WTC11 (cell line): ENCODE data around the gene SERGEF.

ENCODE experiments used
- CTCF ChIP-seq: fragments of 200-600 bp; IDR thresholded peaks from 2 replicates; pipeline ENCODE4 v1.8.0; 2022; ENCODE audit warnings: antibody characterized with exemption
- FOXJ3 ChIP-seq: sonication (generic); formaldehyde crosslinking; IDR thresholded peaks from 2 replicates; pipeline ENCODE4 v1.9.0; 2021; ENCODE audit warnings: missing genetic modification reagents, mild to moderate bottlenecking, borderline replicate concordance
- HMGA2 ChIP-seq: fragments of 250-450 bp; sonication (Bioruptor Pico); IDR thresholded peaks from 2 replicates; pipeline ENCODE4 v1.4.0; 2021; ENCODE audit warnings: mild to moderate bottlenecking, moderate library complexity
- MAX ChIP-seq: sonication (generic); formaldehyde crosslinking; IDR thresholded peaks from 2 replicates; pipeline ENCODE4 v1.8.0; 2022; ENCODE audit warnings: mild to moderate bottlenecking, missing genetic modification reagents
- TF ChIP-seq, protein P1 (sequence below): sonication (generic); formaldehyde crosslinking; IDR thresholded peaks from 2 replicates; pipeline ENCODE4 v1.8.0; 2023; ENCODE audit warnings: mild to moderate bottlenecking, missing genetic modification reagents

GRCh38 chr11:17985517-17985916 lies 27.3 kb downstream of the SERGEF start:
- TF ChIP-seq CTCF (no peak), MAX (CRISPR knock-in tag) (no peak), FOXJ3 (CRISPR knock-in tag) (no peak), HMGA2 (CRISPR knock-in tag) (no peak)
- TF ChIP-seq, protein P1, sequence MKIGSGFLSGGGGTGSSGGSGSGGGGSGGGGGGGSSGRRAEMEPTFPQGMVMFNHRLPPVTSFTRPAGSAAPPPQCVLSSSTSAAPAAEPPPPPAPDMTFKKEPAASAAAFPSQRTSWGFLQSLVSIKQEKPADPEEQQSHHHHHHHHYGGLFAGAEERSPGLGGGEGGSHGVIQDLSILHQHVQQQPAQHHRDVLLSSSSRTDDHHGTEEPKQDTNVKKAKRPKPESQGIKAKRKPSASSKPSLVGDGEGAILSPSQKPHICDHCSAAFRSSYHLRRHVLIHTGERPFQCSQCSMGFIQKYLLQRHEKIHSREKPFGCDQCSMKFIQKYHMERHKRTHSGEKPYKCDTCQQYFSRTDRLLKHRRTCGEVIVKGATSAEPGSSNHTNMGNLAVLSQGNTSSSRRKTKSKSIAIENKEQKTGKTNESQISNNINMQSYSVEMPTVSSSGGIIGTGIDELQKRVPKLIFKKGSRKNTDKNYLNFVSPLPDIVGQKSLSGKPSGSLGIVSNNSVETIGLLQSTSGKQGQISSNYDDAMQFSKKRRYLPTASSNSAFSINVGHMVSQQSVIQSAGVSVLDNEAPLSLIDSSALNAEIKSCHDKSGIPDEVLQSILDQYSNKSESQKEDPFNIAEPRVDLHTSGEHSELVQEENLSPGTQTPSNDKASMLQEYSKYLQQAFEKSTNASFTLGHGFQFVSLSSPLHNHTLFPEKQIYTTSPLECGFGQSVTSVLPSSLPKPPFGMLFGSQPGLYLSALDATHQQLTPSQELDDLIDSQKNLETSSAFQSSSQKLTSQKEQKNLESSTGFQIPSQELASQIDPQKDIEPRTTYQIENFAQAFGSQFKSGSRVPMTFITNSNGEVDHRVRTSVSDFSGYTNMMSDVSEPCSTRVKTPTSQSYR (CRISPR knock-in tag) = no peak
